Keratinocyte (primary cell): ENCODE measurements around the gene EXOC6B. TPM values are rescaled to one million over a fixed set of nuclear protein-coding genes. Genes with fewer than 3 reads are reported as not detected.

Experiments used
- DNase-seq: peaks from one replicate; pipeline ENCODE4 v3.0.0-alpha.2; 2011; ENCODE audit warnings: low read depth, missing footprints, low spot score
- FAIRE-seq: peaks from 2 replicates; lab custom pipeline; 2011; peaks lifted over from hg19 to GRCh38; lab: Jason Lieb, UNC
- H2AFZ ChIP-seq: 2 replicates; pipeline ENCODE4 v1.6.0; 2012; ENCODE audit warnings: low read length, control low read depth, inconsistent platforms; ENCODE audit not compliant: control insufficient read depth
- H3K27ac ChIP-seq: 2 replicates; pipeline ENCODE4 v1.5.1; 2011; ENCODE audit warnings: low read length; ENCODE audit not compliant: control insufficient read depth, insufficient read depth
- H3K27me3 ChIP-seq: 3 replicates; pipeline ENCODE4 v1.6.0; 2011; ENCODE audit warnings: low read length; ENCODE audit not compliant: control insufficient read depth, insufficient read depth; ENCODE audit errors: extremely low read depth
- H3K36me3 ChIP-seq, 2 experiments: 2 replicates in 1 of 2; 3 replicates in 1 of 2; pipeline ENCODE4 v1.5.1; 2011; ENCODE audit warnings: low read length in 2 of 2, mild to moderate bottlenecking in 1 of 2; ENCODE audit not compliant: control insufficient read depth in 2 of 2, insufficient read depth in 2 of 2; ENCODE audit errors: extremely low read depth in 1 of 2
- H3K4me1 ChIP-seq: 3 replicates; pipeline ENCODE4 v1.5.1; 2011; ENCODE audit warnings: low read length; ENCODE audit not compliant: control insufficient read depth, insufficient read depth; ENCODE audit errors: extremely low read depth
- H3K4me2 ChIP-seq: 3 replicates; pipeline ENCODE4 v1.6.0; 2011; ENCODE audit warnings: low read depth, low read length; ENCODE audit not compliant: control insufficient read depth, insufficient read depth; ENCODE audit errors: extremely low read depth
- H3K4me3 ChIP-seq, 3 experiments: fragments of 200-600 bp in 1 of 3; sonication (generic) in 1 of 3; 2 replicates in 2 of 3; 3 replicates in 1 of 3; pipeline ENCODE4 v1.5.1; 2011 to 2016; ENCODE audit warnings: low read length in 3 of 3, mild to moderate bottlenecking in 3 of 3, control low read depth in 2 of 3, inconsistent platforms in 1 of 3, low read depth in 1 of 3, mixed read lengths in 1 of 3, mixed run types in 1 of 3, moderate library complexity in 1 of 3; ENCODE audit not compliant: control insufficient read depth in 2 of 3, insufficient read depth in 2 of 3; ENCODE audit errors: extremely low read depth in 1 of 3
- H3K79me2 ChIP-seq: 2 replicates; pipeline ENCODE4 v1.6.0; 2012; ENCODE audit warnings: low read length; ENCODE audit not compliant: control insufficient read depth, insufficient read depth
- H3K9ac ChIP-seq: 3 replicates; pipeline ENCODE4 v1.6.0; 2011; ENCODE audit warnings: low read length; ENCODE audit not compliant: control insufficient read depth, insufficient read depth; ENCODE audit errors: extremely low read depth
- H3K9me1 ChIP-seq: 3 replicates; pipeline ENCODE4 v1.6.0; 2011; ENCODE audit warnings: low read length; ENCODE audit not compliant: control insufficient read depth, insufficient read depth; ENCODE audit errors: extremely low read depth
- H3K9me3 ChIP-seq: 2 replicates; pipeline ENCODE4 v1.5.1; 2012; ENCODE audit warnings: low read depth, low read length; ENCODE audit not compliant: control insufficient read depth
- H4K20me1 ChIP-seq: 3 replicates; pipeline ENCODE4 v1.6.0; 2011; ENCODE audit warnings: low read length; ENCODE audit not compliant: control insufficient read depth, insufficient read depth; ENCODE audit errors: extremely low read depth
- CTCF ChIP-seq, 3 experiments: IDR thresholded peaks in 1 of 3; conservative IDR thresholded peaks in 1 of 3; optimal IDR thresholded peaks in 1 of 3; 2 replicates in 2 of 3; 3 replicates in 1 of 3; pipeline versions ENCODE3 to v1.5.1; 2011; ENCODE audit warnings: low read length in 3 of 3, mild to moderate bottlenecking in 3 of 3, moderate library complexity in 2 of 3, control low read depth in 1 of 3, inconsistent platforms in 1 of 3; ENCODE audit not compliant: insufficient read depth in 2 of 3; ENCODE audit errors: extremely low read depth in 1 of 3
- EZH2 ChIP-seq: IDR thresholded peaks from one replicate; pipeline ENCODE4 v1.6.1; 2012; ENCODE audit warnings: inconsistent platforms, mild to moderate bottlenecking, low read length, moderate library complexity
- dilution Hi-C: fragments of 300-500 bp; cut with MboI; formaldehyde crosslinking; loops from one replicate; pipeline ENCODE4 v1.7.0; 2020; ENCODE audit warnings: low sequenced_read_pairs; ENCODE audit not compliant: extremely low pct_ligation_motif_present
- polyA plus RNA-seq, 5 experiments: library from polyadenylated mRNA; depleted of rRNA in 3 of 5; stranded (reverse) in 3 of 5; stranded (forward) in 1 of 5; unstranded in 1 of 5; fragments of >200 nt; gene quantifications; 1 replicate in 1 of 5; 2 replicates in 3 of 5; 3 replicates in 1 of 5; pipeline versions ENCODE4 v1.2.1 to v1.2.3, GENCODE V29; 2011 to 2012; ENCODE audit warnings: missing spikeins in 2 of 5, low read depth in 1 of 5, low replicate concordance in 1 of 5

EXOC6B gene
- polyA plus RNA-seq, 1 donor (not counting 4 experiments of a cell fraction or from before 2014, with no cell fraction given), result 37.3 TPM

GRCh38 chr2:72349016-72349415 lies 476.8 kb downstream of the EXOC6B start:
- no peaks in the 10 kb centered on the region for H4K20me1 ChIP-seq
- no peak overlapping the region for H3K4me3 ChIP-seq
- H3K36me3 ChIP-seq, result no peaks in the 10 kb centered on the region
- no peak for FAIRE-seq
- no peaks in the 10 kb centered on the region for H3K27me3 ChIP-seq
- no peaks in the 10 kb centered on the region for H3K9me1 ChIP-seq
- no peaks in the 10 kb centered on the region for H3K79me2 ChIP-seq
- dilution Hi-C loops, result no loop called here
- no peak overlapping the region for H3K9ac ChIP-seq
- H3K4me2 ChIP-seq, result no peak overlapping the region
- no peak overlapping the region for H3K27ac ChIP-seq
- no peak for DNase-seq
- no peak overlapping the region for H2AFZ ChIP-seq
- TF ChIP-seq CTCF (optimal IDR thresholded peaks at IDR 0.05 in 1 of 3, IDR thresholded peaks at IDR 0.05 in 1 of 3, conservative IDR thresholded peaks at IDR 0.05 in 1 of 3; ENCODE audit: extremely low read depth in 1 of 3, insufficient read depth in 2 of 3, low read length in 3 of 3), result no peak
- TF ChIP-seq EZH2, result no peak
- no peaks in the 10 kb centered on the region for H3K9me3 ChIP-seq
- peaks cover 11% of the 10 kb centered on the region for H3K4me1 ChIP-seq

- no peaks in the 10 kb centered on the region for H3K27me3 ChIP-seq
- no peak overlapping the region for H3K27ac ChIP-seq
- H3K9me1 ChIP-seq, result no peaks in the 10 kb centered on the region
- H4K20me1 ChIP-seq, result no peaks in the 10 kb centered on the region
- H2AFZ ChIP-seq, result no peak overlapping the region
- no peaks in the 10 kb centered on the region for H3K9me3 ChIP-seq
- dilution Hi-C loops, result no loop called here
- H3K4me1 ChIP-seq, result peaks cover 14% of the 10 kb centered on the region
- no peaks in the 10 kb centered on the region for H3K36me3 ChIP-seq
- TF ChIP-seq EZH2, result no peak
- TF ChIP-seq CTCF (optimal IDR thresholded peaks at IDR 0.05 in 1 of 3, IDR thresholded peaks at IDR 0.05 in 1 of 3, conservative IDR thresholded peaks at IDR 0.05 in 1 of 3; ENCODE audit: extremely low read depth in 1 of 3, insufficient read depth in 2 of 3, low read length in 3 of 3), result no peak
- H3K79me2 ChIP-seq, result no peaks in the 10 kb centered on the region
- H3K4me3 ChIP-seq, result no peak overlapping the region
- no peak overlapping the region for H3K9ac ChIP-seq
- no peak for FAIRE-seq
- no peak overlapping the region for H3K4me2 ChIP-seq
- DNase-seq, result no peak
These were observed 478.8 kb downstream of the EXOC6B start for GRCh38 chr2:72347081-72347480.
